Hepatocyte (in vitro differentiated cells): Measurements from ENCODE around the gene NXPH4. TPM values are rescaled to one million over a fixed set of nuclear protein-coding genes. Genes with fewer than 3 reads are reported as not detected.
A peak's percentile ranks its signal among the peaks of the same experiment; 100 is the strongest.

Experiments used
- DNase-seq: peaks from one replicate; pipeline ENCODE4 v3.0.0-alpha.2; 2016; ENCODE audit warnings: low spot score
- H2AFZ ChIP-seq: fragments of 200-600 bp; sonication (generic); 2 replicates; pipeline ENCODE4 v1.6.0; 2016; ENCODE audit warnings: antibody characterized with exemption, mild to moderate bottlenecking
- H3K27ac ChIP-seq: fragments of 200-600 bp; sonication (generic); 2 replicates; pipeline ENCODE4 v1.5.1; 2016; ENCODE audit warnings: mild to moderate bottlenecking
- H3K27me3 ChIP-seq: fragments of 200-600 bp; sonication (generic); 2 replicates; pipeline ENCODE4 v1.6.1; 2016
- H3K36me3 ChIP-seq: fragments of 200-600 bp; sonication (generic); replicated peaks from 2 replicates; pipeline ENCODE4 v1.5.1; 2016; ENCODE audit warnings: low read depth; ENCODE audit not compliant: insufficient read depth
- H3K4me1 ChIP-seq: fragments of 200-600 bp; sonication (generic); 2 replicates; pipeline ENCODE4 v1.5.1; 2016; ENCODE audit warnings: mild to moderate bottlenecking, moderate library complexity; ENCODE audit not compliant: insufficient read depth
- H3K4me2 ChIP-seq: fragments of 200-600 bp; sonication (generic); 2 replicates; pipeline ENCODE4 v1.6.0; 2016
- H3K4me3 ChIP-seq: fragments of 200-600 bp; sonication (generic); 2 replicates; pipeline ENCODE4 v1.5.1; 2016; ENCODE audit warnings: mild to moderate bottlenecking
- H3K79me2 ChIP-seq: fragments of 200-600 bp; sonication (generic); 2 replicates; pipeline ENCODE4 v1.6.0; 2017; ENCODE audit warnings: mild to moderate bottlenecking
- H3K9me2 ChIP-seq: fragments of 200-600 bp; sonication (generic); replicated peaks from 2 replicates; pipeline ENCODE4 v1.6.0; 2017; ENCODE audit warnings: mild to moderate bottlenecking; ENCODE audit not compliant: insufficient read depth
- H3K9me3 ChIP-seq: fragments of 200-600 bp; sonication (generic); 2 replicates; pipeline ENCODE4 v1.5.1; 2016; ENCODE audit warnings: low read depth, mild to moderate bottlenecking
- H4K20me1 ChIP-seq: fragments of 200-600 bp; sonication (generic); 2 replicates; pipeline ENCODE4 v1.6.0; 2016; ENCODE audit warnings: mild to moderate bottlenecking; ENCODE audit not compliant: insufficient read depth, poor library complexity, severe bottlenecking
- CTCF ChIP-seq: fragments of 200-600 bp; sonication (generic); IDR thresholded peaks from 2 replicates; pipeline ENCODE4 v1.5.1; 2016; ENCODE audit warnings: antibody characterized with exemption, mild to moderate bottlenecking; ENCODE audit not compliant: poor library complexity
- EZH2 ChIP-seq: fragments of 200-600 bp; sonication (generic); IDR thresholded peaks from 2 replicates; pipeline ENCODE4 v1.6.1; 2016; ENCODE audit warnings: antibody characterized with exemption, mild to moderate bottlenecking, borderline replicate concordance
- EZH2phosphoT487 ChIP-seq: fragments of 200-600 bp; sonication (generic); IDR thresholded peaks from one replicate; pipeline ENCODE4 v1.6.1; 2018; ENCODE audit warnings: antibody characterized with exemption, mild to moderate bottlenecking, low read depth, moderate library complexity; ENCODE audit not compliant: unreplicated experiment, severe bottlenecking
- WGBS: methylation state at CpG from one replicate; pipeline ENCODE4 v1.1.6; 2016; ENCODE audit warnings: low lambda C conversion rate; ENCODE audit errors: missing lambda C conversion rate; 5-methylcytosine and 5-hydroxymethylcytosine counted together
- polyA plus RNA-seq: library from polyadenylated mRNA; unstranded; fragments of >200 nt; fragmentation: Nextera tagmentation; extraction: Ambion mirVana; gene quantifications from 2 replicates; pipeline ENCODE4 v1.2.1, GENCODE V29; 2016
- total RNA-seq: library from RNA; depleted of rRNA; stranded (reverse); fragments of >200 nt; gene quantifications from 2 replicates; pipeline ENCODE4 v1.2.3, GENCODE V29; 2014

Gene NXPH4
- total and polyA plus RNA-seq, 2 experiments from 2014 or later = 1.1 to 3.3 TPM

- H3K36me3 ChIP-seq = no peaks in the 10 kb centered on the region
- peaks cover 56% of the 10 kb centered on the region for H3K4me1 ChIP-seq
- H2AFZ ChIP-seq = peak overlapping the region; percentile 44
- peaks cover 50% of the 10 kb centered on the region for H3K27me3 ChIP-seq
- no peaks in the 10 kb centered on the region for H3K79me2 ChIP-seq
- DNase-seq = peak; percentile 82
- H4K20me1 ChIP-seq = peaks cover 5% of the 10 kb centered on the region
- TF ChIP-seq EZH2phosphoT487 (no peak), CTCF (peak; percentile 82), EZH2 (peak; percentile 67)
- no peak overlapping the region for H3K27ac ChIP-seq
- no peaks in the 10 kb centered on the region for H3K9me2 ChIP-seq
- WGBS = 2% methylated on average over 36 of the region's 45 CpGs
- no peaks in the 10 kb centered on the region for H3K9me3 ChIP-seq
- H3K4me3 ChIP-seq = peak overlapping the region; percentile 71
- peak overlapping the region; percentile 100 for H3K4me2 ChIP-seq
Measured at GRCh38 chr12:57242691-57243454, 26.3 kb downstream of the NXPH4 start.

GRCh38 chr12:57243521-57244311, 27.1 kb downstream of the NXPH4 start:
- Histone ChIP-seq H3K27me3 (peaks cover 42% of the 10 kb centered on the region), H3K9me2 (no peaks in the 10 kb centered on the region), H3K79me2 (no peaks in the 10 kb centered on the region), H3K27ac (no peak overlapping the region), H2AFZ (peak overlapping the region; percentile 44), H4K20me1 (peaks cover 5% of the 10 kb centered on the region), H3K36me3 (no peaks in the 10 kb centered on the region), H3K4me1 (peaks cover 48% of the 10 kb centered on the region), H3K4me3 (peak overlapping the region; percentile 71), H3K9me3 (no peaks in the 10 kb centered on the region), H3K4me2 (peak overlapping the region; percentile 100)
- peak; percentile 88 for DNase-seq
- 21% methylated on average over 39 of the region's 41 CpGs for WGBS
- TF ChIP-seq EZH2phosphoT487 (no peak), EZH2 (no peak), CTCF (peak; percentile 93)

- no peaks in the 10 kb centered on the region for H3K79me2 ChIP-seq
- no peaks in the 10 kb centered on the region for H3K9me3 ChIP-seq
- H3K4me3 ChIP-seq = no peak overlapping the region
- H3K4me2 ChIP-seq = no peak overlapping the region
- no peaks in the 10 kb centered on the region for H3K36me3 ChIP-seq
- no peaks in the 10 kb centered on the region for H3K9me2 ChIP-seq
- peaks cover 44% of the 10 kb centered on the region for H3K4me1 ChIP-seq
- H3K27ac ChIP-seq = no peak overlapping the region
- 78% methylated on average over 6 of the region's 6 CpGs for WGBS
- H4K20me1 ChIP-seq = peaks cover 5% of the 10 kb centered on the region
- no peak for DNase-seq
- TF ChIP-seq CTCF (no peak), EZH2phosphoT487 (no peak), EZH2 (no peak)
- H2AFZ ChIP-seq = no peak overlapping the region
- H3K27me3 ChIP-seq = peaks cover 38% of the 10 kb centered on the region
Measured at GRCh38 chr12:57244312-57244696, 27.7 kb downstream of the NXPH4 start.
